Effector memory CD4-positive, alpha-beta T cell (primary cell): Measurements from ENCODE around the gene TMED9.
"Not testable (repeated sequence)": the region's sequence is repeated elsewhere in the genome, so short reads cannot be mapped to it uniquely, and the experiment has no call there.

Experiments
- DNase-seq, 3 donors: peaks; one replicate each; pipeline ENCODE4 v3.0.0-alpha.2; 2020
- H3K27ac ChIP-seq: 2 replicates; pipeline ENCODE4 v1.7.0; 2013; ENCODE audit warnings: mild to moderate bottlenecking, low read length, moderate library complexity; ENCODE audit not compliant: insufficient read depth, poor library complexity, severe bottlenecking
- H3K27me3 ChIP-seq: replicated peaks from 2 replicates; pipeline ENCODE4 v1.7.0; 2013; ENCODE audit warnings: mild to moderate bottlenecking, low read length; ENCODE audit not compliant: insufficient read depth, control insufficient read depth, poor library complexity, severe bottlenecking
- H3K36me3 ChIP-seq: 2 replicates; pipeline ENCODE4 v1.7.0; 2013; ENCODE audit warnings: mild to moderate bottlenecking, low read length, moderate library complexity; ENCODE audit not compliant: control insufficient read depth, insufficient read depth
- H3K4me1 ChIP-seq: 2 replicates; pipeline ENCODE4 v1.7.0; 2013; ENCODE audit warnings: low read length, mild to moderate bottlenecking; ENCODE audit not compliant: control insufficient read depth, insufficient read depth, poor library complexity, severe bottlenecking
- H3K4me3 ChIP-seq: 2 replicates; pipeline ENCODE4 v1.7.0; 2013; ENCODE audit warnings: low read length, low read depth, mild to moderate bottlenecking; ENCODE audit not compliant: insufficient read depth, poor library complexity, severe bottlenecking
- H3K9me3 ChIP-seq: 2 replicates; pipeline ENCODE4 v1.7.0; 2013; ENCODE audit warnings: mild to moderate bottlenecking, low read length, moderate library complexity; ENCODE audit not compliant: control insufficient read depth

Gene TMED9

DNA sequence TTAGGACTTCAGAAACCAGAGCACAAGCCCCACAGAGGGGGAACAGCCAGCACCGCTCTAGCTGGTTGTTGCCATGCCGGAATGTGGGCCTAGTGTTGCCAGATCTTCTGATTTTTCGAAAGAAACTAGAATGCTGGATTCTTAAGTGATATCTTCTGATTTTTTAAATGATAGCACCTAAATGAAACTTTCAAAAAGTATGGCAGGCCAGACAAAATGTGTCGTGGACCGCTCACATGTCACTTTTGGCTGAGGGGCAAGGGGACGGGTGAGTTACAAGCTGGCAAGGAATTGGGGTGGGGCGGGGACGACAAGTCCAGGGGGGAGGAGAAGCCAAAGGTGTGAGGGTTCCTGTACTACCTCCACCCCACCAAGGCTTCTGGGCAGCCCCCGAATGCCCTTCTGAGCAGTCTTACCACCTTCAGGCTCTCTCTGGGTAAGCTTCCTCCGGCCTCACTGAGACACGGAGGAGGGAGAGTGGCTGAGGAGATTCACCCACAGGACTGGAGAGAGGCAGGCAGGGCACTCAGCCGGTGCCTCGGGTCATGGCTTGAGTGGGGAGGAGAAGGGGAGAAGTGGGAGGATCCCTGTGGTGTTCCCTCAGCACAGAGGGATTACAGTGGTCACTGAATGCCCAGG, 18.2 kb downstream of the TMED9 start:
- no peak for DNase-seq
- Histone ChIP-seq H3K9me3 (no peaks in the 10 kb centered on the region), H3K36me3 (peaks cover 5% of the 10 kb centered on the region), H3K4me1 (peaks cover 4% of the 10 kb centered on the region), H3K4me3 (no peak overlapping the region), H3K27me3 (no peaks in the 10 kb centered on the region), H3K27ac (no peak overlapping the region)

DNA sequence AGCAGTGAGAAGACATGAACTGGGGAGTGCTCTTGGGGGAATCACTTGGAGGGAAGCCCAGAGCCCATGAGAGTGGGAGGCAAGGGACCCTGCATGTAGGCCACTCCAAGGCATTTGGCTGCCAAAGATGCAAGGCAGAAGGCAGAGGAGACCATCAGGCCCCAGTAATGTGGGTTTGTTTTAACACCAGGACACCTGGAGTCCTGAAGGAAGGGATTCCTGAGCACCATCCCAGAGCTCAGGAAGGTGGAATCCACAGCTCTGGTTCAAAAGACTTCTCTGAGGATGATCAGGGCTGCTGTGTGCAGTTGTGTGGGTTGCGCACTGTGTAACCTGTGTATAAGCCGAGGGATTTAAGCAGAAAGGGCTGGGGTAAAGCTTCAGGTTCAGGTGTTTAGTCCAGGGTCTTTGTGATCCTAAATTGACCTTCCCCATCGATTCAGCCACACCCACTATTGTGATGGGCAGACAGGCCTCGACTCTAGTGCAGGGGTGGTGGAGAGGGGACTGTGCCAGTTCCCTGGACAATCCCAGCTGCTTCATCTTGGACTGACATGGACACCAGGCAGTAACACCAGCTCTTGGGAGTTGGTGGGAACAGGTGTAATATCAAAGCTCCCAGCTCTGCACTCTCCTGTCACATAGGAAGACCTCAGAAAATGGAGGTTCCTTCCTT, 18.9 kb downstream of the TMED9 start:
- Histone ChIP-seq H3K9me3 (no peaks in the 10 kb centered on the region), H3K4me1 (peaks cover 4% of the 10 kb centered on the region), H3K36me3 (peaks cover under 1% of the 10 kb centered on the region), H3K27me3 (no peaks in the 10 kb centered on the region), H3K4me3 (no peak overlapping the region), H3K27ac (no peak overlapping the region)
- no peak for DNase-seq

DNA sequence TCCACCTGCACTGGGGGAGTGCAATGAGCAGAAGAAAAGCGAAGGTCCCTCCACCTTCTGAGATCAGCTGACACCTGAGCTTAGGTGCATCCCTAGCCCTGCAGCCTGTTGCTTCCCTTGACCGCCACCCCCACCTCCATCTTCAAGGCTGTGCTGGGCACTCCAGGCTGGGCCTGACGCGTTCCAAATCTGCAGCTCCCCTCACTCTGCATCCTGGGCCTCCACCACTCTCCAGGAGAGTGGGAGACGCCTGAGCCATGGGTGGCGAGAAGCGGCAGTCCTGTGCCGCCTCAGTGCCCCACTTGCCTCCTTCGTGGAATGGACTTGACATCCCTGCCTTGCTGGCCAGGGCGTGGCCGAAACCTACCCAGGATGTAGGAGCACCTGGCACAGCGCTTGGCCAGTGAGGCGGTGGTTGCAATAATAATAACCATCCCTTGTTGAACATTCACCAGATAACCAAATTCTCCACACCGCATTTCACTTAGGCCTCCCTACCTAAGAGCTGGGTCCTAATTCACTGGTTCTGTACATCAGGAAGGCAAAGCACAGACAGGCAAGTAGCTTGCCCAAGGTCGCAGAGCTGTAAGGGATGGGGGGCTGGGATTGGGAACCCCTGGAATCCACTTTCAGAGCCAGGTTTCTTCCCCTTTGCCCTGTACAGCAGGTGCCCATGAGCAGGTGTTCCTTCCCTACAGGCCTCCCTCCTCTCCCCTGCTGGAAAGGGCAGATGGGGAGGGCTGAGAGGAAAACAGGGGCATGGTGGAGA, 19.6 kb downstream of the TMED9 start:
- Histone ChIP-seq H3K27me3 (no peaks in the 10 kb centered on the region), H3K27ac (no peak overlapping the region), H3K36me3 (peaks cover under 1% of the 10 kb centered on the region), H3K4me1 (peaks cover 4% of the 10 kb centered on the region), H3K9me3 (no peaks in the 10 kb centered on the region), H3K4me3 (no peak overlapping the region)
- DNase-seq = no peak

GRCh38 chr5:177612215-177612673, 20.2 kb downstream of the TMED9 start:
- no peaks in the 10 kb centered on the region for H3K9me3 ChIP-seq
- peaks cover 3% of the 10 kb centered on the region for H3K36me3 ChIP-seq
- no peak overlapping the region for H3K4me3 ChIP-seq
- DNase-seq = no peak
- H3K27me3 ChIP-seq = no peaks in the 10 kb centered on the region
- peaks cover 2% of the 10 kb centered on the region for H3K4me1 ChIP-seq
- H3K27ac ChIP-seq = no peak overlapping the region

- H3K36me3 ChIP-seq = peaks cover 23% of the 10 kb centered on the region
- H3K4me3 ChIP-seq = no peak overlapping the region
- no peak for DNase-seq
- H3K4me1 ChIP-seq = no peaks in the 10 kb centered on the region
- H3K27ac ChIP-seq = no peak overlapping the region
- no peaks in the 10 kb centered on the region for H3K9me3 ChIP-seq
- H3K27me3 ChIP-seq = no peaks in the 10 kb centered on the region
These were observed 28.6 kb downstream of the TMED9 start for GRCh38 chr5:177620560-177620959.

GRCh38 chr5:177624172-177624571, 32.2 kb downstream of the TMED9 start:
- H3K4me1 ChIP-seq, H3K27me3 ChIP-seq, H3K27ac ChIP-seq, H3K4me3 ChIP-seq, H3K9me3 ChIP-seq, DNase-seq: not testable (repeated sequence)
- peaks cover 15% of the 10 kb centered on the region for H3K36me3 ChIP-seq

DNA sequence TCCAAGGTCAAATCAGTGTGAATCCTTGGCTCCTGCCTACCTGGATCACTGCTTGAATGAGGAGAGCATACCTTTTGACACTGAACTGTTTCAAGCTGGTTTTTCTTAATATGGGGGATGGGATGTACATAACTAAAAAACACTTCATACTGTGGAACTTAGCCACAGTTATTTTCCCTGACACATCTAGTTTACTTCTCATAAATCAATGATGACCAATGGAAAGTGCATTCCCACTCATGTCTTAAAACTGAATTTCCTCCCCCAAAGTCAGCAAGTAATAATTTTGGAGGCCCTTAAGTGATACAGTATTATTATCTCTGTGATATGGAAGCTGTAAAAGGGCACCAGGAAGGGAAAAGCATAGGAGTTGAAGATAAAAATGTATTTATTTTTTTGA, 38.2 kb downstream of the TMED9 start:
- not testable (repeated sequence) for H3K27ac ChIP-seq, H3K9me3 ChIP-seq, H3K36me3 ChIP-seq, H3K4me3 ChIP-seq, DNase-seq, H3K27me3 ChIP-seq, H3K4me1 ChIP-seq

- not testable (repeated sequence) for H3K4me1 ChIP-seq, DNase-seq, H3K27me3 ChIP-seq, H3K36me3 ChIP-seq, H3K9me3 ChIP-seq, H3K4me3 ChIP-seq, H3K27ac ChIP-seq
These were observed 42.9 kb downstream of the TMED9 start for GRCh38 chr5:177634912-177635311.

DNA sequence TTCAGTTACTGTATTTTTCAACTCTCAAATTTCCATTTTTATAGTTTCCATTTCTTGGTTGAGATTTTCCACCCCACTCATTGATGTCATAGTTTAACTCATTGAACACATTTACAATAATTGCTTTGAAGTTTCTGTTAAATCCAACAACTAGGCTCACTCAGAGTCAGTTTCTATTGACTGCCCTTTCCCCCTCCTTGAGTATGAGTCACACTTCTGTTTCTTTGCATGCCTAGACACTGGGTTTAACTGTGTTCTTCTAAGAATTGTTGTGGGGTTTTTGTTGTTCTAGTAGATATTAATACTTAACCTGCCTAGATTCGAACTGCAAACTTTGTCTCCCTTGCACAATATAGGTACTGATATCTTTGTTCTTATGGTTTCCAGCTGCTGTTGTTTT, 53.5 kb downstream of the TMED9 start:
- not testable (repeated sequence) for H3K36me3 ChIP-seq, H3K27me3 ChIP-seq, H3K4me3 ChIP-seq, H3K4me1 ChIP-seq, H3K27ac ChIP-seq, DNase-seq, H3K9me3 ChIP-seq
